Stimulated activated naive CD4-positive, alpha-beta T cell treated with Interleukin-2 at 50 U/mL for 16 hours (primary cell): Measurements from ENCODE around the gene S100A4.
"Not testable (repeated sequence)": the region's sequence is repeated elsewhere in the genome, so short reads cannot be mapped to it uniquely, and the experiment has no call there.

Source experiments
- DNase-seq: peaks from one replicate; lab custom pipeline; 2025; lab: John Stamatoyannopoulos, UW

The S100A4 gene

DNA sequence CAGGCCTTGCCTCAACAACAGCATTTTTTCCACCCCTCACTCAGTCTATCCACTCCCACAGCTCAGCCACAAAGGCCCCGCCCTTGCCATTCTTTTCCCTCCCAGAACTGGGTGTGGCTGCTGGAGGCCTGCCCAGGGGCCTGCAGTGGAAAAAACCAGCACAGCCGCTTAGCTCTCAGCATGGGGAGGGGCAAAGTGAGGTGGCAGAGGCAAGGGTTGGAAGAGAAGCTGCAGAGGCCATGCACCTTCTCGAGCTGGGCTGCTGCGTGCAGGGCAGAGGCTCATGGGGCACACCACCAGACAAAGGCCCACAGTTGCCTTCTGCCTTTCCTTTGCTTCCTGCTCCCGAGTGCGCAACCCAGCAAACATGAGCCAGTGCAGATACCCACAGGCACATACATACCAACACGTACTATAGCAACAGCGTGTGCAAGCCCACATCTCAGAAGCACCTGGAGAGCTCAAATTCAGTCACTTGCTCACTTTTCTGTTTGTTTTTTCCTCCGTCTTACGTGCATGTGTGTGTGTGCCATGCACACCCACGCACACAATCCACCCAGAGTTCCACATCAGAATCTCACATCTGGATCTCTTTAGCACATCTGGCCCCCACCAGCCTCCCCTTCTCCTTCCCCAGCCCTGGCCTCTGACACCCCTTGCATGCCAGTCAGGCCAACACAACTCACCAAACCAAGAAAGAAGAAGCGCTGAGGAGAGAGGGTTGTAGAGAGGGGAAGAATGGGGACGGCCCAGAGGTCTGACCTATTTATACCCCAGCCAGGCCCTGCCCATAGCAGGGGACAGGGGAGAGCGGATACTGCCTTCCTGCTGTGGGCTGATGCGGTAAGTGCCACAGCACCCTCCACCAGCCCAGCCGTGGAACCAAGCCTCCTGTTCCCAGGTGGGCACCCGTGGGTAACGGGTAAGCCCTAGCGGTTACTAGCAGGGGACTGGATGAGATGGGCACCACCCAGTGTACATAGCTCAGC is at the start of gene S100A4:
TSS of gene S100A4 (minus strand) at position 740 of the 989 bp plus-strand sequence. CDS start 1,012 bp downstream, outside the sequence.
- peak; percentile 93 for DNase-seq

DNA sequence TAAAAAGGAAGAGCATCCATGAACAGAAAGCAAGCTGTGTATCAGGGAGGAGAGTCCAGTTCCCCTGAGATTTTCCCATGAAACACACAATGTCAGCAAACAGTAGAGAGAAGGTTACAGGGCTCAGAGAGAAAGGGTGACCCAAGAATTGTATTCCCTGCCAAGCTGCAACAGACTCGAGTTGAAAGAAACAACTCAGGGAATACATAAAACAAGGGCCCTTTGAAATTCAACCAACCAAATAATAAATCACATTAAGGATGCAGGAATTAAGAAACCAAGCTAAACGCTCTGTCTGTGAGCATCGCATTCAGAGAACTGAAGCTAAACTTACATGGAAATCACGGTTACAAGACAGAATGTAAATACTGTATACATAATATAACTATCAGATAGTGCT is 47.1 kb upstream of the S100A4 start:
- no peak for DNase-seq

- DNase-seq, result no peak
Measured at GRCh38 chr1:153588482-153588881, 42.9 kb upstream of the S100A4 start.

DNA sequence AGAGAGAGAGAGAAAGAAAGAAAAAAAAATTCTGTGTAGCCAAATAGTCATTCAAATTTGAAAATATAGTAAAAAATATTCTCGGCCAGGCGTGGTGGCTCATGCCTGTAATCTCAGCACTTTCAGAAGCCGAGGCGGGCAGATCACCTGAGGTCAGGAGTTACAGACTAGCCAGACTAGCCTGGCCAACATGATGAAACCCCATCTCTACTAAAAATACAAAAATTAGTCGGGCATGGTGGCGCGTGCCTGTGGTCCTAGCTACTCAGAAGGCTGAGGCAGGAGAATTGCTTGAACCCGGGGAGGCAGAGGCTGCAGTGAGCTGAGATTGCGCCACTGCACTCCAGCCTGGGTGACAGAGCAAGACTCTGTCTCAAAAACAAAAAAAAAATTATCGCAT is 42.4 kb upstream of the S100A4 start:
- not testable (repeated sequence) for DNase-seq

DNA sequence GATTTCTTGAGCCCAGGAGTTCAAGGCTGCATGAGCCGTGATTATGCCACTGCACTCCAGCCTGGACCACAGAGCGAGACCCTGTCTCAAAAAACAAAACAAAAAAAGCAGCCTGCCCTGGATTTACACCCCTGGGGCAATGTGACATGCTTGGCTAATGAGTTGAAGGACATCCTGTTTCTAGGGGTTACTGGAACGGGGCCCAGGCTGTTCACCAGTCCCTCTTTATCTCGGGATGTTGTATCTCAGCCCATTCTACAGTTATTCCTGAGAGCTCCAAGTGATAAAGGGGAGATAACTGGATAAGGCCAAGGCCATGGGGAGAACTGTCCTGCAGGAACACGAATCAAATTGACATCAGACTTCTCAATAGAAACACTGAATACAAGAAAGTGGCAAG is 41.7 kb upstream of the S100A4 start:
- DNase-seq, result no peak

DNA sequence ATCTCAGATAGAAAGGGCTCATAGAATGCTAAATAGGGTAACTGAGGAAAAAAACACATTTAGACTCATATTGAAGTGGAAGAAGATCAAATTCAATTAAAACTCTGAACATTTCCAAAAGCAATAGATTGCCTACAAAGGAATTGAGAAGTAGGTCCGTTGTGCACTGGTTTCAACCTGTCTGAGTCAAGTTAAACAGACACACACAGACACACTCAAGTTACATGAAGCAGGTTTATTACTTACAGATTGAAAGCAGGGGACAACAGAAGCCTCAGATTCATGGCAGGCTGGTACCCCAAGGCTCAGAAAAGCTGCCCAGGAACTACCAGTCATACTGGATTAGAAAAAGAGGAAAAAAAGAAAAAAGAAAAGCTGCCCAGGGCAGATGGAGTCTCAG is 40.7 kb upstream of the S100A4 start:
- no peak for DNase-seq

- no peak for DNase-seq
Measured at GRCh38 chr1:153585006-153585405, 39.4 kb upstream of the S100A4 start.

DNA sequence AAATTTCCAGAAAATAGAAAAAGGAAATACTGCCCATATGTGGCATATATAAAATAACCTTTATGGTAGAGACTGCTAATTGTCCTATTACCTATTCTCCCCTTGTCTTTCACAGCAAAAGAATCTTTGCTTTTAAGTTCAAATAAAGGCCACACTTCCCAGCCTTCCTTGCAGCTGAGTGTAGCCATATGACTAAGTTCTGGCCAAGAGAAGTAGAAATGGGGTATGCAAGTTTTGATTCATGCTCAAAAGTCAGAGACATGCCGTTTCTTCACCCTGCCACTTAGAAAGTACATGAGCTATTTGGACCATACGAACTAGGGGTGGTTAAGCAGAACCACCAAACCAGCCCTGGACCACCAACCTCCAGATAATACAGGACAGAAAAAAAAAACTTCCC is 38.4 kb upstream of the S100A4 start:
- no peak for DNase-seq

- not testable (repeated sequence) for DNase-seq
Measured at GRCh38 chr1:153583514-153583913, 37.9 kb upstream of the S100A4 start.

- not testable (repeated sequence) for DNase-seq
Measured at GRCh38 chr1:153582836-153583235, 37.2 kb upstream of the S100A4 start.

DNA sequence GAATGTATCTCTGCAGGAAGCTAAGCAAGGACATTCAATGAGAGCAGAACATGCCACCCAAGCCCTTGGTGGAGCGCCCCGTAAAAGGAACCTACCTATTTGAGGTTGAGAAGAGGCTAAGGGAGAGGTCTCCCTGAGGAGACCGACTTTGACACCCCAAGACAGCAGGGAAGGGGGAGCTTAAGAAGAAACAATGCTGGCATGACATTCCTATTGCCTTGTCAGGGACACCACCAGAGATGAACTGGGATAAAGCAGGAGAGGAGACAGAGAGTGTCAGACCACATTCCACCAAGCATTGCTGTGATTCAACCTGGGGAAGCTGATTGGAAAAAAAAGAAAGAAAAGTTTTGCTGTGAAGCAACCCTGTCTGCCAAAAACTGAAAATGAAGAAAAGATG is 33.3 kb upstream of the S100A4 start:
- no peak for DNase-seq

DNA sequence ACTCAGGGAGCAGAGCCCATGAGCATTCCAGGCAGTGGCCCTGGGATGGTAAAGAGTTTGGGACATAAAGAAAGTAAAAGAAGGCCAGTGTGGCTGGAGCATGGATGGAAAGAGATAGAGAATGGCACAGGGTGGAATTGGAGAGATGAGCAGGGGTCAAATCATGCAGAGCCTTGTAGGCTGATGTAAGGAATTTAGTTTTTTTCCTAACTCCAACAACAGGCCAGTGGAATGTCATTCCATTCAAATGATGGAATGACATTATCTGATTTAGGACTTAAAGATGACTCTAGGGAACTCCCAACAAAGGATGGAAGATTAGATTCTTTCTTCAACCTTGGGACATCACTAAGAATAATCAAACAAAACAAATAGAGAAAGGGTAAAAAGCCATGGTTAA is 32.9 kb upstream of the S100A4 start:
- DNase-seq, result no peak

DNA sequence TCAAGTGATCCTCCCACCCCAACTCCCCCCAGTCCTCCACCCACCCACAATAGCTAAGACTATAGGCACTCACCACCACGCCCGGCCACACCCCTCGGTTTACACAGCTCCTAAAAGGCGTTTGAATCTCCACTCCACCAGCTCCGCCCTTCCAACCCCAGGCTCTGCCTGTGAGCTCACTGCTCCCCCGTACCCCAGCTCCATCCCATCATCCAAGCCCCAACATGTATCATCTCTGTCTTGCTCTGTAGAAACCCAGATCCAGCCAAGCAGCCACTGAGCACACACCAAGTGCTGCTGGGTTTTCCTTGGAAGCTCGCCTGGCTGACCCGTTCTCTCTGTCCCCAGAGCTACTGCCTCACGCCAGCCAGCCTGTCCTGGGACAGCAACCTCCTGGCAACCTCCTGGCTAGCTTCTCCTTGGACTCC is 32.0 kb upstream of the S100A4 start:
- no peak for DNase-seq

- no peak for DNase-seq
Measured at GRCh38 chr1:153577138-153577537, 31.5 kb upstream of the S100A4 start.

DNA sequence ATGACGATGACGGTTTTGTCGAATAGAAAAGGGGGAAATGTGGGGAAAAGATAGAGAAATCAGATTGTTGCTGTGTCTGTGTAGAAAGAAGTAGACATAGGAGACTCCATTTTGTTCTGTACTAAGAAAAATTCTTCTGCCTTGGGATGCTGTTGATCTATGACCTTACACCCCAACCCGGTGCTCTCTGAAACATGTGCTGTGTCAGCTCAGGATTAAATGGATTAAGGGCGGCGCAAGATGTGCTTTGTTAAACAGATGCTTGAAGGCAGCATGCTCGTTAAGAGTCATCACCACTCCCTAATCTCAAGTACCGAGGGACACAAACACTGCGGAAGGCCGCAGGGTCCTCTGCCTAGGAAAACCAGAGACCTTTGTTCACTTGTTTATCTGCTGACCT is 29.9 kb upstream of the S100A4 start:
- not testable (repeated sequence) for DNase-seq

GRCh38 chr1:153575081-153575491 is 29.5 kb upstream of the S100A4 start:
- DNase-seq, result not testable (repeated sequence)

GRCh38 chr1:153573351-153573750 is 27.7 kb upstream of the S100A4 start:
- no peak for DNase-seq

DNA sequence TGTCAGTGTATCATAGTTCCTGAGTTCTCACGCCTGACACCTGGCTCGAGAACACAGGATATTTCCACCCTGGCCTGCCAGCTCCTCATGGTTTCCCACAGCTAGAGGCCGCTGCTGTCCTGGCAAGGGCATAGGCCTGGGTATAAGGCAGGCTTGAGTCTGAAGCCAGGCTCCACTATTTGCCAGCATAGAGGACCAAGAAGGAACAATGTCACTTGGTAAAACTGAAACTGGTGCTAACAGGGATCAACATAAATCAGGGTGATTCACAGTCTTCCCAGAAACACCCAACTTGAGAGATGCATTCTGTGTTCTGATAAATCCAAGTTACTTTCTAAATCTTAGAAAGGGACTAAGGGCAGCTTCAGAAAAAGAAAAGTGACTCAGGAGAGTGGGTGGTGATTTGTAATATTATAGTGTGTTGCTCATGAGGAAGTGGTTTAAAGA is 27.0 kb upstream of the S100A4 start:
- peak; percentile 36 for DNase-seq

- no peak for DNase-seq
Measured at GRCh38 chr1:153571706-153572105, 26.1 kb upstream of the S100A4 start.

DNA sequence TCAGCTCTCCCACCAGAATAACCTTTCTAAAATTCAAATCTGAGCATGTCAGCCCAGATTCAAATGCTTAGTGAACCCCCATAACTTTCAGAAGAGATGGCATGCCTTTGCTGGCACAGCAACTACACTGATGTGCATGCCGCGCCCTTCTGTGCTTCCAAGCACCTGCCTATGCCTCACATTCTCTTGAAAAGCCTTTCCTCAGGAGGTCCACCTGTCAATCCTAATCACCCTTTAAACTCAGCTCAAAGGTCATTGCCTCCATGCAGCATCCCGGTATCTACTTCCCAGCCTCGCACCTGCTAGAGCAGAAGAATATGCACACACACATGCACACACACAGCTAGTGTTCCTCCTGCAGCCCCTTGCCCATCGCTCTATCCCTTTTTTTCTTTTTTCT is 25.3 kb upstream of the S100A4 start:
- no peak for DNase-seq

GRCh38 chr1:153569465-153569864 is 23.9 kb upstream of the S100A4 start:
- DNase-seq, result no peak

- DNase-seq, result peak; percentile 72
Measured at GRCh38 chr1:153568367-153569099, 22.9 kb upstream of the S100A4 start.
